ENCODE results near the gene TOR1AIP1.

DNA sequence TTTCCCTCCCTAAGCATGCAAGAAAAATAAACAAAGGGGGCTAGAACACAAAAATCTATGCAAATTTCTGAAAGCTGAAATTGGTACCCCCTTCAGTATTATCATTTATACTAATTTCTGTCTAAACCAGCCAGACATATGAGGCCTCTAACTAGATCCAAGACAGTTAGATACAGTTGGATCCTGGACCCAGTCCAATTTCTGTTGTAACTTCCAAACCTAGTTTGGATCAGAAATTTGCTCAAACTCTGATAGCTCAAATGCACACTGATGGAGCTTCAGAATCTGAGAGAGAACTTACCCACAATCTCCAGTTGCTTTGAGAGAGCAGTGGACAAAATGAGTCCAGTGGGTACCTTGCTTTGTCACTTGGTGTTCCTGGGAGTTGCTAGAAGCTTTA, 84.5 kb downstream of the TOR1AIP1 start:
- TF ChIP-seq, protein P1, sequence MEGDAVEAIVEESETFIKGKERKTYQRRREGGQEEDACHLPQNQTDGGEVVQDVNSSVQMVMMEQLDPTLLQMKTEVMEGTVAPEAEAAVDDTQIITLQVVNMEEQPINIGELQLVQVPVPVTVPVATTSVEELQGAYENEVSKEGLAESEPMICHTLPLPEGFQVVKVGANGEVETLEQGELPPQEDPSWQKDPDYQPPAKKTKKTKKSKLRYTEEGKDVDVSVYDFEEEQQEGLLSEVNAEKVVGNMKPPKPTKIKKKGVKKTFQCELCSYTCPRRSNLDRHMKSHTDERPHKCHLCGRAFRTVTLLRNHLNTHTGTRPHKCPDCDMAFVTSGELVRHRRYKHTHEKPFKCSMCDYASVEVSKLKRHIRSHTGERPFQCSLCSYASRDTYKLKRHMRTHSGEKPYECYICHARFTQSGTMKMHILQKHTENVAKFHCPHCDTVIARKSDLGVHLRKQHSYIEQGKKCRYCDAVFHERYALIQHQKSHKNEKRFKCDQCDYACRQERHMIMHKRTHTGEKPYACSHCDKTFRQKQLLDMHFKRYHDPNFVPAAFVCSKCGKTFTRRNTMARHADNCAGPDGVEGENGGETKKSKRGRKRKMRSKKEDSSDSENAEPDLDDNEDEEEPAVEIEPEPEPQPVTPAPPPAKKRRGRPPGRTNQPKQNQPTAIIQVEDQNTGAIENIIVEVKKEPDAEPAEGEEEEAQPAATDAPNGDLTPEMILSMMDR (IDR thresholded peaks at IDR 0.05; ENCODE audit: borderline replicate concordance, extremely low read depth, low read length, poor library complexity, severe bottlenecking) = no peak
- TF ChIP-seq EZH2 (IDR thresholded peaks at IDR 0.05; ENCODE audit: borderline replicate concordance, low read depth, low read length, severe bottlenecking) = no peak

All from DND-41 (cell line).